Breast epithelium (tissue), 4 donors: ENCODE data around the gene PHF21B. TPM values are rescaled to one million over a fixed set of nuclear protein-coding genes. Genes with fewer than 3 reads are reported as not detected.

Experiments
- DNase-seq, 2 donors: peaks; one replicate each; pipeline ENCODE4 v3.0.0-alpha.2; 2019; ENCODE audit warnings: low spot score in 2 of 2
- H3K27ac ChIP-seq, 2 donors: fragments of 200-600 bp; sonication (generic) in 1 of 2; one replicate each; pipeline ENCODE4 v1.5.1; 2016 to 2019; ENCODE audit warnings: mild to moderate bottlenecking in 1 of 2
- H3K27me3 ChIP-seq, 2 donors: fragments of 200-600 bp; sonication (generic) in 1 of 2; one replicate each; pipeline versions ENCODE4 v1.5.1 to v1.6.0; 2017 to 2019; ENCODE audit warnings: control low read depth in 1 of 2, mild to moderate bottlenecking in 1 of 2
- H3K36me3 ChIP-seq: fragments of 200-600 bp; one replicate; pipeline ENCODE4 v1.5.1; 2019
- H3K4me1 ChIP-seq, 2 donors: fragments of 200-600 bp; sonication (generic); one replicate each; pipeline ENCODE4 v1.5.1; 2016 to 2019; ENCODE audit warnings: control low read depth in 1 of 2
- H3K4me3 ChIP-seq, 3 donors: fragments of 200-600 bp; sonication (generic); 1 replicate in 2 of 3; 2 replicates in 1 of 3; pipeline ENCODE4 v1.5.1; 2016 to 2019; ENCODE audit warnings: mild to moderate bottlenecking in 3 of 3, moderate library complexity in 2 of 3
- H3K9me3 ChIP-seq, 2 donors: fragments of 200-600 bp; sonication (generic) in 1 of 2; one replicate each; pipeline ENCODE4 v1.5.1; 2016 to 2019; ENCODE audit warnings: control low read depth in 1 of 2
- POLR2A ChIP-seq: fragments of 450-650 bp; IDR thresholded peaks from one replicate; pipeline ENCODE4 v1.6.1; 2016; ENCODE audit warnings: antibody characterized with exemption, mild to moderate bottlenecking, moderate library complexity
- POLR2AphosphoS5 ChIP-seq, 3 donors: sonication (generic); formaldehyde crosslinking; IDR thresholded peaks; one replicate each; pipeline ENCODE4 v1.6.1; 2017; ENCODE audit warnings: antibody characterized with exemption in 3 of 3
- intact Hi-C: fragments of 100-400 bp; cut with DNase I; formaldehyde crosslinking; loops from one replicate; pipeline ENCODE4 v1.15.1; 2023; ENCODE audit warnings: low total_unique reads
- total RNA-seq, 3 donors: library from RNA; depleted of rRNA; stranded (reverse); fragments of >200 nt; gene quantifications; one replicate each; pipeline ENCODE4 v1.1.0, GENCODE V29; 2016
- TF ChIP-seq, protein P1 (sequence below), 3 donors: fragments of 450-650 bp; IDR thresholded peaks; one replicate each; pipeline ENCODE4 v1.5.1; 2016 to 2017; ENCODE audit warnings: antibody characterized with exemption in 3 of 3, mild to moderate bottlenecking in 3 of 3, moderate library complexity in 3 of 3

PHF21B gene
- total RNA-seq, 3 donors from 2014 or later = 3.6 to 4.1 TPM; not detected in 1

DNA sequence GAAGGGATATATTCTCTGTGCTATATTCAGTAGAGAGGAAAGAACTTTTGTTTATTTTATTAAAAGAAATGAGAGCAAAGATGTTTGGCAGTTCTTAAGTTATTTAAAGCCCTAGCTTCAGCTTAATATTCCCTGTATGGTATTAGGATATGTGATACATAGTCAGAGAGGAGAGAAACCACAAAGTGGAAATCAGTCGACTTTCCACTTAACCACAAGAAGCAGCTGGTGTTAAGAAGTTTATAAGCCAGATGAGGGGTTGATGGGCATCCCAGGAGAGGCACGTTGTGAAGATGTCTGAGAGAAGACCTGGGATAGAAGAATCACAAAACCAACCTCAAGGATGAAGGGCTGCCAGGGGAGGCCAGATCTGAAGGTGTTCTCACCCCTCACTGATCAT lies 23.3 kb upstream of the PHF21B start:
- H3K27ac ChIP-seq = no peak overlapping the region
- no peaks in the 10 kb centered on the region for H3K4me1 ChIP-seq
- no peaks in the 10 kb centered on the region for H3K36me3 ChIP-seq
- intact Hi-C loops = no loop called here
- no peak overlapping the region for H3K4me3 ChIP-seq
- peaks cover 0 to 33% of the 10 kb centered on the region in 2 donors for H3K27me3 ChIP-seq
- no peak for DNase-seq
- TF ChIP-seq POLR2A (no peak), POLR2AphosphoS5 (IDR thresholded peaks at IDR 0.05) (no peak)
- TF ChIP-seq, protein P1, sequence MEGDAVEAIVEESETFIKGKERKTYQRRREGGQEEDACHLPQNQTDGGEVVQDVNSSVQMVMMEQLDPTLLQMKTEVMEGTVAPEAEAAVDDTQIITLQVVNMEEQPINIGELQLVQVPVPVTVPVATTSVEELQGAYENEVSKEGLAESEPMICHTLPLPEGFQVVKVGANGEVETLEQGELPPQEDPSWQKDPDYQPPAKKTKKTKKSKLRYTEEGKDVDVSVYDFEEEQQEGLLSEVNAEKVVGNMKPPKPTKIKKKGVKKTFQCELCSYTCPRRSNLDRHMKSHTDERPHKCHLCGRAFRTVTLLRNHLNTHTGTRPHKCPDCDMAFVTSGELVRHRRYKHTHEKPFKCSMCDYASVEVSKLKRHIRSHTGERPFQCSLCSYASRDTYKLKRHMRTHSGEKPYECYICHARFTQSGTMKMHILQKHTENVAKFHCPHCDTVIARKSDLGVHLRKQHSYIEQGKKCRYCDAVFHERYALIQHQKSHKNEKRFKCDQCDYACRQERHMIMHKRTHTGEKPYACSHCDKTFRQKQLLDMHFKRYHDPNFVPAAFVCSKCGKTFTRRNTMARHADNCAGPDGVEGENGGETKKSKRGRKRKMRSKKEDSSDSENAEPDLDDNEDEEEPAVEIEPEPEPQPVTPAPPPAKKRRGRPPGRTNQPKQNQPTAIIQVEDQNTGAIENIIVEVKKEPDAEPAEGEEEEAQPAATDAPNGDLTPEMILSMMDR (IDR thresholded peaks at IDR 0.05) = no peak
- H3K9me3 ChIP-seq = no peaks in the 10 kb centered on the region

DNA sequence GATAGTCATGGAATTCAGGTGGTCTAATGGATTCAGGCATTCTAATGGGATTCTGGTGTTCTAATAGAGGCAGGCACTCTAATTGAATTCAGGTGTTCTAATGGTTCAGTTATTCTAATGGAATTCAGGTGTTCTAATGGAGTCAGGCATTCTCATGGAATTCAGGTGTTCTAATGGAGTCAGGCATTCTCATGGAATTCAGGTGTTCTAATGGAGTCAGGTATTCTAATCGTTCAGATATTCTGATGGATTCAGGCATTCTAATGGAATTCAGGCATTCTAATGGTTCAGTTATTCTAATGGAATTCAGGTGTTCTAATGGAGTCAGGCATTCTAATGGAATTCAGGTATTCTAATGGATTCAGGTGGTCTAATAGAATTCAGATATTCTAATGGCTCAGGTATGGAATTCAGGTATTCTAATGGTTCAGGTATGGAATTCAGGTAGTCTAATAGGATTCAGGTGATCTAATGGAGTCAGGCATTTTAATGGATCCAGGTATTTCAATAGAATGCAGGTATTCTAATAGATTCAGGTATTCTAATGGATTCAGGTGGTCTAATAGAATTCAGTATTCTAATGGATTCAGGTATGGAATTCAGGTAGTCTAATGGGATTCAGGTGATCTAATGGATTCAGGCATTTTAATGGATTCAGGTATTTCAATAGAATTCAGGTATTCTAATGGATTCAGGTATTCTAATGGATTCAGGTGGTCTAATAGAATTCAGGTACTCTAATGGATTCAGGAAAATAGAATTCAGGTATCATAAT lies 22.0 kb upstream of the PHF21B start:
- TF ChIP-seq, protein P1 (IDR thresholded peaks at IDR 0.05) = no peak
- TF ChIP-seq POLR2AphosphoS5 (IDR thresholded peaks at IDR 0.05) (no peak), POLR2A (no peak)
- H3K27me3 ChIP-seq = peaks cover 0 to 33% of the 10 kb centered on the region in 2 donors
- no peak overlapping the region for H3K4me3 ChIP-seq
- H3K27ac ChIP-seq = no peak overlapping the region
- no peak for DNase-seq
- H3K36me3 ChIP-seq = no peaks in the 10 kb centered on the region
- H3K4me1 ChIP-seq = no peaks in the 10 kb centered on the region
- H3K9me3 ChIP-seq = no peaks in the 10 kb centered on the region
- intact Hi-C loops = no loop called here

DNA sequence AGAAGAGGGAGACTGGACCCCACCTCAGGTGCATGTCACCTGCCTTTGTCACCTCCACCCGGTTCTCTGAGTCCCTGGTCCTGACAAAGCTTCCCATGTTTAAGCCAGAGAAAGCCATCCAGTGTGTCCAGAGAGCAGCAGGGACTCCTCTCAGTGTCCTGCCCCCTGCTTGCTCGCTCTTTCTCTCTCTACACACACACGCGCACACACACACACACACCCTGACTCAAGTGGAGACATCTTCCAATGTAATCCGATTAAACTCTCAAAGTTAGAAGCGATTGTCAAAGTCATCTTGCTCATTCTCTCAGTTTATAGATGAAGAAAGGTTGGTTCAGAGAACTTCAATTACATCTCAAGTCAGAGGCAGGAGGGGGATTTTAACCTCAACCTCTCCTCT lies 19.7 kb upstream of the PHF21B start:
- no peak for TF ChIP-seq POLR2AphosphoS5 (IDR thresholded peaks at IDR 0.05)
- TF ChIP-seq POLR2A = no peak
- TF ChIP-seq, protein P1 (IDR thresholded peaks at IDR 0.05) = no peak
- Histone ChIP-seq H3K36me3 (no peaks in the 10 kb centered on the region), H3K4me3 (no peak overlapping the region), H3K27ac (no peak overlapping the region), H3K4me1 (no peaks in the 10 kb centered on the region), H3K27me3 (peaks cover 0 to 11% of the 10 kb centered on the region in 2 donors), H3K9me3 (no peaks in the 10 kb centered on the region)
- no peak for DNase-seq
- intact Hi-C loops = no loop called here

DNA sequence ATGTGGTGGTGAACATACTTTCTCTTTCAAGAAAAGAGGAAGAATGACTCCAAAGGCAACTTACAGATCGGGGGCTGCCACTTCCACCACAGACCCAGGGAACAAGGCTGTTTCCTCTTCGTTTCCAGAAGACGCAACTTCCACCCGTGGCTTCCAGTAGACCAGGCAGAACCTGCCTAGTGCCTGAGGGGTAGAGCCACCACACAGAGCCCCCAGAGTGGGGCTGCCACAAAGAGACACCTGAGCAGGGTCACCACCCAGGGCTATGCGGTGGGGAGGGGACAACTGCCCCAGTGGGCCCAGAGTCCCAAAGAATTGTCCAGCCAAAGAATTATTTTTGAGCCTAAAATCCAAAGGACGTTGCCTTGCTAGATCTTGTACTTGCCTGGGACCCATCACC lies 16.7 kb upstream of the PHF21B start:
- no peaks in the 10 kb centered on the region for H3K9me3 ChIP-seq
- no peak overlapping the region for H3K4me3 ChIP-seq
- intact Hi-C loops = no loop called here
- TF ChIP-seq POLR2A (no peak), POLR2AphosphoS5 (IDR thresholded peaks at IDR 0.05) (no peak)
- TF ChIP-seq, protein P1 (IDR thresholded peaks at IDR 0.05) = no peak
- no peaks in the 10 kb centered on the region for H3K4me1 ChIP-seq
- peaks cover 0 to 24% of the 10 kb centered on the region in 2 donors for H3K27me3 ChIP-seq
- no peak for DNase-seq
- H3K36me3 ChIP-seq = no peaks in the 10 kb centered on the region
- H3K27ac ChIP-seq = no peak overlapping the region

DNA sequence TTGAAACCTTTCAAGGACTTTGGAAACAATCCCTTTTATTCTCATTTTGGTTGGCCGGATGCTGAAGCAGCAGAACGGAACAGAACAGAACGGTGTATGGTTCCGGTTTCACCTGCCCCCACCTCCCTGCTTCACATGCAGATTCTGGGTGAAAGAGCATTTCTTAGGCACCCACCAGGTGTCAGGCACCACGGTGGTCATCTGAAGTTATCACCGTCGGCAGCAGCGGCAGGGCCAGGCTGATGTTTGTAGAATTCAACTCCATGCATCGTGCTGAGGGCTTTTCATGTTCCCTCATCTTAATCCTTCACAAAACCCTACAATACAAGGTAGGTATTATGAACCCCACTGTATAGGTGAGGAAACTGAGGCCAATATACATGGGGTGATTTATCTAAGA lies 13.6 kb upstream of the PHF21B start:
- no peaks in the 10 kb centered on the region for H3K36me3 ChIP-seq
- H3K4me1 ChIP-seq = no peaks in the 10 kb centered on the region
- no peak overlapping the region for H3K27ac ChIP-seq
- H3K4me3 ChIP-seq = no peak overlapping the region
- peaks cover 0 to 25% of the 10 kb centered on the region in 2 donors for H3K27me3 ChIP-seq
- no peaks in the 10 kb centered on the region for H3K9me3 ChIP-seq
- no peak for DNase-seq
- intact Hi-C loops = loop anchor here (5.0 kb wide), 1 partner anchor 561 kb away; no protein-coding TSS in a partner anchor
- TF ChIP-seq, protein P1 (IDR thresholded peaks at IDR 0.05) = no peak
- TF ChIP-seq POLR2A (no peak), POLR2AphosphoS5 (IDR thresholded peaks at IDR 0.05) (no peak)
